K562 (cell line): ENCODE measurements around the gene PLRG1. TPM values are rescaled to one million over a fixed set of nuclear protein-coding genes. Genes with fewer than 3 reads are reported as not detected.

Source experiments
- ATAC-seq: fragments of 200-7000 bp; cut with Tn5 transposase; 3 replicates; pipeline ENCODE4 v1.9.1; 2020; ENCODE audit warnings: moderate library complexity
- BruUV-seq: library from RNA; stranded (reverse); fragments of 400-500 nt; replicated peaks from 2 replicates; lab custom pipeline; 2021; lab: Mats Ljungman, UMichigan
- CTCF ChIA-PET: fragments of 300-600 bp; formaldehyde crosslinking; extraction: SDS; loops from one replicate; lab custom pipeline; 2021; ENCODE audit warnings: low intra/inter-chr PET ratio; lab: Yijun Ruan, JAX
- POLR2A ChIA-PET: fragments of 300-600, 350-650 bp; sonication (Branson Sonifier 250); formaldehyde crosslinking; extraction: SDS; loops from one replicate; lab custom pipeline; 2021; ENCODE audit warnings: antibody characterized with exemption, inconsistent platforms; lab: Yijun Ruan, JAX
- DNase-seq, 4 experiments: peaks; one replicate each; pipeline versions ENCODE4 v3.0.0 to v3.0.0-alpha.2; 2011 to 2018; ENCODE audit warnings: low spot score in 3 of 4, mixed read lengths in 3 of 4; ENCODE audit errors: extremely low read depth in 1 of 4
- FAIRE-seq: peaks from 2 replicates; lab custom pipeline; 2011; peaks lifted over from hg19 to GRCh38; lab: Jason Lieb, UNC
- H2AFZ ChIP-seq: 2 replicates; pipeline ENCODE4 v1.6.0; 2011; ENCODE audit warnings: low read depth, low read length, control low read depth, inconsistent platforms
- H3K27ac ChIP-seq: fragments of 200-600 bp; 3 replicates; pipeline ENCODE4 v1.8.0; 2011; ENCODE audit warnings: low read depth, mild to moderate bottlenecking, control low read depth, inconsistent platforms, low read length, moderate library complexity, mixed read lengths; ENCODE audit errors: extremely low read depth
- H3K27me3 ChIP-seq, 2 experiments: fragments of 300-600 bp in 1 of 2; 2 replicates in 1 of 2; 3 replicates in 1 of 2; pipeline versions ENCODE4 v1.6.0 to v1.8.0; 2011; ENCODE audit warnings: inconsistent platforms in 2 of 2, low read length in 2 of 2, mild to moderate bottlenecking in 1 of 2, mixed read lengths in 1 of 2, moderate library complexity in 1 of 2; ENCODE audit not compliant: control insufficient read depth in 2 of 2, insufficient read depth in 2 of 2
- H3K36me3 ChIP-seq: fragments of 300-600 bp; 3 replicates; pipeline ENCODE4 v1.8.0; 2011; ENCODE audit warnings: mild to moderate bottlenecking, low read length, inconsistent platforms; ENCODE audit not compliant: control insufficient read depth, insufficient read depth
- H3K4me1 ChIP-seq, 2 experiments: fragments of 200-600 bp in 1 of 2; replicated peaks in 1 of 2; 2 replicates in 1 of 2; 3 replicates in 1 of 2; pipeline versions ENCODE4 v1.5.1 to v1.8.0; 2011; ENCODE audit warnings: inconsistent platforms in 2 of 2, low read length in 2 of 2, mild to moderate bottlenecking in 1 of 2, mixed read lengths in 1 of 2, moderate library complexity in 1 of 2; ENCODE audit not compliant: control insufficient read depth in 2 of 2, insufficient read depth in 2 of 2
- H3K4me2 ChIP-seq: 2 replicates; pipeline ENCODE4 v1.6.1; 2011; ENCODE audit warnings: low read length, control low read depth, inconsistent platforms, mixed read lengths; ENCODE audit not compliant: insufficient read depth
- H3K4me3 ChIP-seq: fragments of 200-600 bp; sonication (generic), shearing (Covaris generic); 2 replicates; pipeline ENCODE4 v1.5.1; 2016; ENCODE audit warnings: control low read depth, inconsistent platforms
- H3K79me2 ChIP-seq: fragments of 200-600 bp; 3 replicates; pipeline ENCODE4 v1.8.0; 2011; ENCODE audit warnings: low read length, inconsistent platforms; ENCODE audit not compliant: control insufficient read depth, insufficient read depth
- H3K9ac ChIP-seq, 2 experiments: 2 replicates each; pipeline versions ENCODE4 v1.6.0 to v1.6.1; 2011; ENCODE audit warnings: low read depth in 2 of 2, low read length in 2 of 2, control low read depth in 1 of 2, inconsistent platforms in 1 of 2, mild to moderate bottlenecking in 1 of 2, mixed read lengths in 1 of 2; ENCODE audit not compliant: insufficient read depth in 1 of 2
- H3K9me1 ChIP-seq: one replicate; pipeline ENCODE4 v1.6.0; 2011; ENCODE audit warnings: inconsistent platforms, mild to moderate bottlenecking, low read length, moderate library complexity; ENCODE audit not compliant: control insufficient read depth, insufficient read depth
- H3K9me3 ChIP-seq: replicated peaks from 2 replicates; pipeline ENCODE4 v1.5.1; 2011; ENCODE audit warnings: low read depth, low read length, inconsistent platforms; ENCODE audit not compliant: control insufficient read depth, insufficient read depth
- H4K20me1 ChIP-seq: replicated peaks from 2 replicates; pipeline ENCODE4 v1.6.1; 2011; ENCODE audit warnings: low read length, inconsistent platforms, mixed read lengths; ENCODE audit not compliant: control insufficient read depth, insufficient read depth
- CXXC5 ChIP-seq: fragments of 250-450 bp; sonication (Bioruptor Pico); IDR thresholded peaks from 2 replicates; pipeline ENCODE4 v1.8.0; 2022; ENCODE audit warnings: inconsistent platforms, mild to moderate bottlenecking, moderate library complexity
- MAFK ChIP-seq: IDR thresholded peaks from 2 replicates; pipeline ENCODE4 v1.6.1; 2011; ENCODE audit warnings: low read length, improper control_type of control experiment
- NR1H2 ChIP-seq: sonication (generic); formaldehyde crosslinking; IDR thresholded peaks from 2 replicates; pipeline ENCODE4 v1.4.0; 2020; ENCODE audit warnings: mild to moderate bottlenecking, missing genetic modification reagents
- RBM17 ChIP-seq: fragments of 200-400 bp; formaldehyde crosslinking; IDR thresholded peaks from 2 replicates; pipeline ENCODE4 v1.6.1; 2017; ENCODE audit warnings: low read depth, mild to moderate bottlenecking, low read length, borderline replicate concordance
- ZNF445 ChIP-seq: fragments of 250-450 bp; sonication (Bioruptor Pico); IDR thresholded peaks from 2 replicates; pipeline ENCODE4 v1.4.0; 2020; ENCODE audit warnings: low read depth, mild to moderate bottlenecking, moderate library complexity
- ZNF551 ChIP-seq: fragments of 250-450 bp; sonication (Bioruptor Pico); IDR thresholded peaks from 2 replicates; pipeline ENCODE4 v1.5.0; 2021; ENCODE audit warnings: mild to moderate bottlenecking, moderate library complexity
- WGBS: fragments of 100-300 bp; shearing (Covaris generic); methylation state at CpG from one replicate; pipeline ENCODE4 v1.1.6; 2016; ENCODE audit warnings: low coverage, mixed read lengths; ENCODE audit not compliant: insufficient coverage; ENCODE audit errors: missing lambda C conversion rate; 5-methylcytosine and 5-hydroxymethylcytosine counted together
- in situ Hi-C: fragments of 300-500 bp; cut with MboI; formaldehyde crosslinking; loops from 4 replicates; pipeline ENCODE4 v1.15.0; 2018; ENCODE audit warnings: inconsistent platforms, mixed read lengths
- intact Hi-C: fragments of 100-400 bp; cut with micrococcal nuclease; formaldehyde crosslinking; loops from 2 replicates; pipeline ENCODE4 v1.14.2; 2022
- polyA plus RNA-seq, 8 experiments: library from polyadenylated mRNA; depleted of rRNA in 4 of 8; stranded (reverse) in 5 of 8; unstranded in 3 of 8; fragments of >200 nt; fragmentation: Nextera tagmentation in 2 of 8; fragmentation: Illumina TruSeq in 1 of 8; extraction: Ambion mirVana in 2 of 8; extraction: Trizol in 1 of 8; gene quantifications; 2 replicates each; pipeline versions ENCODE4 v1.2.1 to v1.2.3, GENCODE V29; 2011 to 2014; ENCODE audit warnings: inconsistent platforms in 1 of 8, missing spikeins in 1 of 8
- total RNA-seq, 7 experiments: library from RNA; depleted of rRNA in 6 of 7; stranded (reverse); fragments of >200 nt in 6 of 7; fragmentation: Illumina TruSeq in 2 of 7; extraction: Trizol in 2 of 7; gene quantifications; 2 replicates each; pipeline versions ENCODE4 v1.2.1 to v1.2.3, GENCODE V29; 2011 to 2021; ENCODE audit warnings: low replicate concordance in 1 of 7
- TF ChIP-seq, protein P1 (sequence below): sonication (generic); formaldehyde crosslinking; IDR thresholded peaks from 2 replicates; pipeline ENCODE4 v1.8.0; 2023; ENCODE audit warnings: mild to moderate bottlenecking, missing genetic modification reagents
- TF ChIP-seq, protein P2 (sequence below): fragments of 250-450 bp; sonication (Bioruptor Pico); IDR thresholded peaks from 2 replicates; pipeline ENCODE4 v1.8.0; 2022; ENCODE audit warnings: moderate library complexity, mild to moderate bottlenecking, inconsistent platforms
- TF ChIP-seq, protein P3 (sequence below): fragments of 450-650 bp; IDR thresholded peaks from 2 replicates; pipeline ENCODE4 v1.6.1; 2016; ENCODE audit warnings: antibody characterized with exemption
- TF ChIP-seq, protein P4 (sequence below): IDR thresholded peaks from 3 replicates; pipeline ENCODE4 v1.6.1; 2011; ENCODE audit warnings: borderline replicate concordance, mild to moderate bottlenecking, moderate library complexity; ENCODE audit not compliant: insufficient read length; ENCODE audit errors: extremely low read depth

Gene PLRG1
- total and polyA plus RNA-seq, 9 of the 15 experiments (the other 6 are each of a cell fraction or from before 2014, with no cell fraction given) = 48.0 to 248 (median 120) TPM

DNA sequence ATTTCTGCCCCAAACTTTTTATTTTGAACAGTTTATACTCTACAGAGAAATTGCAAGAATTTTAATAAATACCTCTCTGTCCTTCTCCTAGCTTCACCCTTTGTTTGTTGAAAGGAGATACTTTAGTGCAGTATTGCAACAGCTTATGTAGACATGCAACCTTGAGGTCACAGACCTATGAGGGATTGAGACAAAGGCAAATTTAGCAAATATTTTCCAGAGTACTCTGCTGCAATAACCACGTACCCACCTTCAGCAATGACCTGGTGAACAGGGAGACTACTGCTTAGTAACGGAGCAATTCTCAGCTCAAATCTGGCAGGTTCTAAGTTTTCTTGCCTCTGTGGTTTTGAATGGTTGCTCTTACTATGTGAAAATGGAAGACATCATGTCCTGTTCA is 27.1 kb upstream of the PLRG1 start (continued):
- TF ChIP-seq, protein P1, sequence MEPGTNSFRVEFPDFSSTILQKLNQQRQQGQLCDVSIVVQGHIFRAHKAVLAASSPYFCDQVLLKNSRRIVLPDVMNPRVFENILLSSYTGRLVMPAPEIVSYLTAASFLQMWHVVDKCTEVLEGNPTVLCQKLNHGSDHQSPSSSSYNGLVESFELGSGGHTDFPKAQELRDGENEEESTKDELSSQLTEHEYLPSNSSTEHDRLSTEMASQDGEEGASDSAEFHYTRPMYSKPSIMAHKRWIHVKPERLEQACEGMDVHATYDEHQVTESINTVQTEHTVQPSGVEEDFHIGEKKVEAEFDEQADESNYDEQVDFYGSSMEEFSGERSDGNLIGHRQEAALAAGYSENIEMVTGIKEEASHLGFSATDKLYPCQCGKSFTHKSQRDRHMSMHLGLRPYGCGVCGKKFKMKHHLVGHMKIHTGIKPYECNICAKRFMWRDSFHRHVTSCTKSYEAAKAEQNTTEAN (CRISPR knock-in tag) = no peak

DNA sequence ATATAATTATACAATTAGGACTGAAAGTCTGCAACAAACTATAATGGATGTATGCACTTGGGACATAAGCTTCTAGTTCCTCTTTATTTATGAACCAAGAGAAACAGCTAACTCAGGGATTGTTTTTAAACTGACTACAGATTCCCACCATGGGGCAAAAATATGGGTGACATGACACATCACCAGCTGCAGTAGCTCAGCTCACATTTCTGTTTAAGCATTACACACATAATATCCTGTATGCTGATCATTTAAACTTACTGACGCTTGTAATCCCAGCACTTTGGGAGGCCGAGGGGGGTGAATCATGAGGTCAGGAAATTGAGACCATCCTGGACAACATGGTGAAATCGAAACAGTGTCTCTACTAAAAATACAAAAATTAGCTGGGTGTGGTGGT is 24.1 kb upstream of the PLRG1 start:
- intact Hi-C loops (no loop called here), in situ Hi-C loops (no loop called here)
- H3K4me2 ChIP-seq = no peak overlapping the region
- CTCF ChIA-PET = no interaction called here
- DNase-seq = no peak
- no peaks in the 10 kb centered on the region; a peak in 1 of 5 replicates for H3K4me1 ChIP-seq
- H3K79me2 ChIP-seq = no peaks in the 10 kb centered on the region
- no peak overlapping the region for H3K4me3 ChIP-seq
- FAIRE-seq = no peak
- no peaks in the 10 kb centered on the region for H4K20me1 ChIP-seq
- BruUV-seq = no TSS peak
- H3K36me3 ChIP-seq = no peaks in the 10 kb centered on the region
- H3K27ac ChIP-seq = no peak overlapping the region
- TF ChIP-seq RBM17 (no peak), NR1H2 (CRISPR knock-in tag) (no peak), CXXC5 (CRISPR knock-in tag) (no peak), MAFK (no peak), ZNF445 (CRISPR knock-in tag) (no peak), ZNF551 (CRISPR knock-in tag) (no peak)
- TF ChIP-seq, protein P2, sequence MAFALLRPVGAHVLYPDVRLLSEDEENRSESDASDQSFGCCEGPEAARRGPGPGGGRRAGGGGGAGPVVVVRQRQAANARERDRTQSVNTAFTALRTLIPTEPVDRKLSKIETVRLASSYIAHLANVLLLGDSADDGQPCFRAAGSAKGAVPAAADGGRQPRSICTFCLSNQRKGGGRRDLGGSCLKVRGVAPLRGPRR (CRISPR knock-in tag) = no peak
- TF ChIP-seq, protein P3, sequence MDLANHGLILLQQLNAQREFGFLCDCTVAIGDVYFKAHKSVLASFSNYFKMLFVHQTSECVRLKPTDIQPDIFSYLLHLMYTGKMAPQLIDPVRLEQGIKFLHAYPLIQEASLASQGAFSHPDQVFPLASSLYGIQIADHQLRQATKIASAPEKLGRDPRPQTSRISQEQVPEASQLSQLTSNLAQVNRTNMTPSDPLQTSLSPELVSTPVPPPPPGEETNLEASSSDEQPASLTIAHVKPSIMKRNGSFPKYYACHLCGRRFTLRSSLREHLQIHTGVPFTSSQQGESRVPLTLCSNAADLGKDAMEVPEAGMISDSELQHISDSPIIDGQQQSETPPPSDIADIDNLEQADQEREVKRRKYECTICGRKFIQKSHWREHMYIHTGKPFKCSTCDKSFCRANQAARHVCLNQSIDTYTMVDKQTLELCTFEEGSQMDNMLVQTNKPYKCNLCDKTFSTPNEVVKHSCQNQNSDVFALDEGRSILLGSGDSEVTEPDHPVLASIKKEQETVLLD = no peak
- TF ChIP-seq, protein P4, sequence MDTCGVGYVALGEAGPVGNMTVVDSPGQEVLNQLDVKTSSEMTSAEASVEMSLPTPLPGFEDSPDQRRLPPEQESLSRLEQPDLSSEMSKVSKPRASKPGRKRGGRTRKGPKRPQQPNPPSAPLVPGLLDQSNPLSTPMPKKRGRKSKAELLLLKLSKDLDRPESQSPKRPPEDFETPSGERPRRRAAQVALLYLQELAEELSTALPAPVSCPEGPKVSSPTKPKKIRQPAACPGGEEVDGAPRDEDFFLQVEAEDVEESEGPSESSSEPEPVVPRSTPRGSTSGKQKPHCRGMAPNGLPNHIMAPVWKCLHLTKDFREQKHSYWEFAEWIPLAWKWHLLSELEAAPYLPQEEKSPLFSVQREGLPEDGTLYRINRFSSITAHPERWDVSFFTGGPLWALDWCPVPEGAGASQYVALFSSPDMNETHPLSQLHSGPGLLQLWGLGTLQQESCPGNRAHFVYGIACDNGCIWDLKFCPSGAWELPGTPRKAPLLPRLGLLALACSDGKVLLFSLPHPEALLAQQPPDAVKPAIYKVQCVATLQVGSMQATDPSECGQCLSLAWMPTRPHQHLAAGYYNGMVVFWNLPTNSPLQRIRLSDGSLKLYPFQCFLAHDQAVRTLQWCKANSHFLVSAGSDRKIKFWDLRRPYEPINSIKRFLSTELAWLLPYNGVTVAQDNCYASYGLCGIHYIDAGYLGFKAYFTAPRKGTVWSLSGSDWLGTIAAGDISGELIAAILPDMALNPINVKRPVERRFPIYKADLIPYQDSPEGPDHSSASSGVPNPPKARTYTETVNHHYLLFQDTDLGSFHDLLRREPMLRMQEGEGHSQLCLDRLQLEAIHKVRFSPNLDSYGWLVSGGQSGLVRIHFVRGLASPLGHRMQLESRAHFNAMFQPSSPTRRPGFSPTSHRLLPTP = no peak
- POLR2A ChIA-PET = no interaction called here
- no peaks in the 10 kb centered on the region for H3K27me3 ChIP-seq
- no peak overlapping the region for H2AFZ ChIP-seq
- ATAC-seq = no peak
- WGBS = 23% methylated on average over 3 of the region's 3 CpGs
- no peaks in the 10 kb centered on the region for H3K9me3 ChIP-seq
- no peaks in the 10 kb centered on the region for H3K9me1 ChIP-seq
- no peak overlapping the region for H3K9ac ChIP-seq
